H1 (cell line): ENCODE results near the gene PTPRD. TPM values are rescaled to one million over a fixed set of nuclear protein-coding genes. Genes with fewer than 3 reads are reported as not detected.

Source experiments
- BCL11A ChIP-seq, 2 experiments: IDR thresholded peaks; one replicate each; pipeline ENCODE4 v1.6.1; 2011; ENCODE audit warnings: low read depth in 2 of 2, low read length in 2 of 2, mild to moderate bottlenecking in 2 of 2
- CHD7 ChIP-seq: fragments of 300-600 bp; sonication (generic); IDR thresholded peaks from 2 replicates; pipeline ENCODE4 v1.7.1; 2012; ENCODE audit warnings: low read length, moderate library complexity, mild to moderate bottlenecking, inconsistent platforms; ENCODE audit not compliant: insufficient replicate concordance
- FOSL1 ChIP-seq: IDR thresholded peaks from 2 replicates; pipeline ENCODE4 v1.6.1; 2011; ENCODE audit warnings: mild to moderate bottlenecking, low read depth, low read length, moderate library complexity; ENCODE audit not compliant: insufficient read depth
- NANOG ChIP-seq: IDR thresholded peaks from 2 replicates; pipeline ENCODE4 v1.6.1; 2011; ENCODE audit warnings: low read length, low read depth, mild to moderate bottlenecking, inconsistent platforms; ENCODE audit not compliant: insufficient read depth, poor library complexity, severe bottlenecking
- polyA plus RNA-seq, 7 experiments: library from polyadenylated mRNA; depleted of rRNA in 3 of 7; stranded (reverse) in 5 of 7; unstranded in 2 of 7; fragments of >200 nt in 5 of 7; fragments of 200-250 nt in 2 of 7; gene quantifications; 1 replicate in 5 of 7; 2 replicates in 1 of 7; 4 replicates in 1 of 7; pipeline versions ENCODE4 v1.2.1 to v1.2.3, GENCODE V29; 2011 to 2013; ENCODE audit warnings: missing spikeins in 2 of 7, mixed read lengths in 2 of 7
- total RNA-seq: library from RNA; stranded (reverse); fragmentation: NEBNext Ultra II Directional; extraction: Animal tissue kit (Norgen Biotek cat#: 25700); gene quantifications from 2 replicates; pipeline ENCODE4 v1.2.1, GENCODE V29; 2021

PTPRD gene
- total and polyA plus RNA-seq, 2 of the 8 experiments (the other 6 are each of a cell fraction or from before 2014, with no cell fraction given), result 17.2 to 77.0 TPM

- TF ChIP-seq NANOG (no peak), CHD7 (no peak), BCL11A (IDR thresholded peaks at IDR 0.05; ENCODE audit: low read depth in 2 of 2, low read length in 2 of 2) (no peak), FOSL1 (no peak)
Observed at GRCh38 chr9:10112798-10113197, 500.0 kb downstream of the PTPRD start (continued).
